NK-92 treated with Interleukin-12 subunit alpha and Interleukin-12 subunit beta, amount 100 ng/mL, for 24 hours (cell line): Measurements from ENCODE around the gene POLK.
"Not testable (repeated sequence)": the region's sequence is repeated elsewhere in the genome, so short reads cannot be mapped to it uniquely, and the experiment has no call there.

ENCODE experiments used
- DNase-seq: peaks from one replicate; lab custom pipeline; 2025; lab: John Stamatoyannopoulos, UW

The POLK gene

DNA sequence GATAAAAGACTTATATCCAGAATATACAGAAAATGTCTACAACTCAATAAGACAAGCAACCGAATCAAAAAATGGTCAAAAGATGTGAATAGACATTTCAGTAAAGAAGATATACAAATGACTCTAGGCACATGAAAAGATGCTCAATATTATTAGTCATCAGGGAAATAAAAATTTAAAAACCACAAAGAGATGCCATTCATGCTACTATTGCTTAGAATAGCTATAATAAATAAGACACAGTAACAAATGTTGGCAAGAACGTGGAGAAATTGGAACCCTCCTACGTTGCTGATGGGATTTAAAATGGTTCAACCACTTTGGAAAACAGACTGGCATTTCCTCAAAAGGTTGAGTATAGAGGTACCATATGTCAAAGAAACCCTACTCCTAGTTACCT, 39.8 kb downstream of the POLK start:
- DNase-seq: no peak

DNA sequence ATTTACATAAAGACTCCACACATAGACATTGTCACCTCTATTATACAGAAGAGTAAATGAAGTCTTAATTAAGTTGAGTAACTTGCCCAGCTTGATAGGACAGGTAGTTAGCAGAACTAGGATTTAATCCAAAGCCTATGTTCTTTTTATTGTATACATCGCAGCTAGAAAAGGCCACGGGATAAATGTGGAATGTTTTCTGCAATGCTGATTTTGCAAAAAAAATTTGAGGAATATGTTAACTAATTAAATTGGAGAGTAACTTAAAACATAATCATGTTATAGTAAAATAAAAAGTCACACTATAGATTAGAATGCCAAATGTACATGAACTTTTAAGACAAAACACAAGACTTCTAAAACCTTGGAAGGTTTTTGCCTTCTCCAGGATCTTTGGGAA, 41.1 kb downstream of the POLK start:
- DNase-seq: no peak

DNA sequence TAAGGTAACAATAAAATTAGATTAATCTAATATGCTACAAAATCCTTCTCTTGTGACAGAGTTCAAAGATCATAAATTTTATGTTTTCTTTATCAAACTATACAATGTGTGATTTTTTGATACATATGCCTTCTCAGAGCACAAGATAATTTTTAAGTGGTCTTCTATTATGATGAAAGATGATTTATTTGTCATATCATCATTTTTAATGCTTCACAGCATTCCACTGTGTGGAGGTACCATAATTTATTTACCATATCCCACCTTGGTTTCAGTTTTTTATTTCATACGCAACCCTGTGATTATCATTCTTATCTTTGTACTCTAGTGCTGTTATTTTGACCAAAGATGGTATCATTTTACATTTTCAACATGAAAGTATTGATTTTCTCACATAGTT, 41.7 kb downstream of the POLK start:
- DNase-seq: no peak

DNA sequence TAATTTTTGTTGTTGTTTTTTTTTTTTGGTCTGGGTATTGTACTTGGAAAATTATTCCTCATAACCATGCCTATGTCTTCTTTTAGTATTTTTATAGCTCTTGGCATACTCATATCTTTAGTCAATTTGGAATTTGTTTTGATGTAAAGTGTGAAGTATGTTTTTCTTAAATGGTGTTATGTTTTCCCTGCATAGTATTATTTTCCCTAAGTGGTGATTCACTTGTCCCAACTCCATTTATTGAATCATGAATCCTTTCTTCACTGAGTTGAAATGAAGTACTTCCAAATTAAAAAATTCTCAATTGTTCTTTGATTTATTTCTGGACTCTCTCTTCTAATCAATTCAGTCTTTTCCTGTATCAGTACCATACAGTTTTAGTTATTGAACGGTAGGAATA, 46.5 kb downstream of the POLK start:
- DNase-seq: no peak

DNA sequence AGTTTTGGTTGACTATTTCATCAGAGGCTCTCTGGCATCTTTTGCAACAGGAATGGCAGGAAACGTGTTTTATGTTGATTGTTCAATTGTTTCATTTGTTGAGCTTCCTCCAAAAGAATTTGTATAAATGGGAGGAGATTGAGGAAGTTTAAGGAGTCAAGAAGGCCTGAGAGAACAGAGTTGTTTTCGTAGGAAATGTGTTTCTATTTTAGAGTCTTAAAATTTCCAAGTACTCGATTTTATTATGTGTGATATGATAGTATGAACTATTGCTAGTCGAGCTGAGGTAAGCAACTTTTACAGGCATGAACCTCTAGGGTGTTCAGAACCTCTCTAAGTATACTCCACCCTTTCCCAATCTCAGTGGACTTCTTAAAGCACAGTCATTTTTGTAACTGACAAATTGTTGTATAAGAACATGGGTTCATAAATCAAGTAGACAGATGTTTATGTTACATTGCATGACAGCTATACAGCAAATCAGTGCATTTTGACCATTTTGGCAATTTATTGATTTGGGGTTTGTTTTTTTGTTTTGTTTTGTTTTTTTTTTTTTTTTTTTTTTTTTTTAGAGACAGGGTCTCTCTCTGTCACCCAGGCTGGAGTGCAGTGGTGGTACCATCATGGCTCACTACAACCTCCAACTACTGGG, 47.4 kb downstream of the POLK start:
- no peak for DNase-seq

DNA sequence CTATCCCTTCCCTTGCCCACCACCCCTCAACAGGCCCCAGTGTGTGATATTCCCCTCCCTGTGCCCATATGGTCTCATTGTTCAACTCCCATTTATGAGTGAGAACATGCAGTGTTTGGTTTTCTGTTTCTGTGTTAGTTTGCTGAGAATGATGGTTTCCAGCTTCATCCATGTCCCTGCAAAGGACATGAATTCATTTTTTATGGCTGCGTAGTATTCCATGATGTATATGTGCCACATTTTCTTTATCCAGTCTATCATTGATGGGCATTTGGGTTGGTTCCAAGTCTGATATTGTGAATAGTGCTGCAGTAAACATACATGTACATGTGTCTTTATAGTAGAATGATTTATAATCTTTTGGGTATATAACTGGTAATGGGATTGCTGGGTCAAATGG, 49.0 kb downstream of the POLK start:
- DNase-seq: not testable (repeated sequence)

DNA sequence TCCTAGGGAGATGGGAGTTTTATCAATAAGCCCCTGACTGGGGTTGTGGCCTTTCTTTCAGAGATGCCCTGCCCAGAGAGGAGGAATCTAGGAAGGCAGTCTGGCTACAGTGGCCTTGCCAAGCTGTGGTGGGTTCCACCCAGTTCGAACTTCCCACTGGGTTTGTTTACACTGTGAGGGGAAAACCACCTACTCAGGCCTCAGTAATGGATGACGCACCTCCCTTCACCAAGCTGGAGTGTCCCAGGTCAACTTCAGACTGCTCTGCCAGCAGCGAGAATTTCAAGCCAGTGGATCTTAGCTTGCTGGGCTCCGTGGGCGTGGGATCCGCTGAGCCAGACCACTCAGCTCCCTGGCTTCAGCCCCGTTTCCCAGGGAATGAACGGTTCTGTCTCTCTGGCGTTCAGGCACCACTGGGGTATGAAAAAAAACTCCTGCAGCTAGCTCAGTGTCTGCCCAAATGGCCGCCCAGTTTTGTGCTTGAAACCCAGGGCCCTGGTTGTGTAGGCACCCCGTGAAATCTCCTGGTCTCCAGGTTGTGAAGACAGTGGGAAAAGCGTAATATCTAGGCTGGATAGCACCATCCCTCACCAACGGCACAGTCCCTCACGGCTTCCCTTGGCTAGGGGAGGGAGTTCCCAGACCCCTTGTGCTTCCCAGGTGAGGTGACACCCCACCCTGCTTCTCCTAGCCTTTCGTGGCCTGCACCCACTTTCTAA, 54.5 kb downstream of the POLK start:
- not testable (repeated sequence) for DNase-seq

DNA sequence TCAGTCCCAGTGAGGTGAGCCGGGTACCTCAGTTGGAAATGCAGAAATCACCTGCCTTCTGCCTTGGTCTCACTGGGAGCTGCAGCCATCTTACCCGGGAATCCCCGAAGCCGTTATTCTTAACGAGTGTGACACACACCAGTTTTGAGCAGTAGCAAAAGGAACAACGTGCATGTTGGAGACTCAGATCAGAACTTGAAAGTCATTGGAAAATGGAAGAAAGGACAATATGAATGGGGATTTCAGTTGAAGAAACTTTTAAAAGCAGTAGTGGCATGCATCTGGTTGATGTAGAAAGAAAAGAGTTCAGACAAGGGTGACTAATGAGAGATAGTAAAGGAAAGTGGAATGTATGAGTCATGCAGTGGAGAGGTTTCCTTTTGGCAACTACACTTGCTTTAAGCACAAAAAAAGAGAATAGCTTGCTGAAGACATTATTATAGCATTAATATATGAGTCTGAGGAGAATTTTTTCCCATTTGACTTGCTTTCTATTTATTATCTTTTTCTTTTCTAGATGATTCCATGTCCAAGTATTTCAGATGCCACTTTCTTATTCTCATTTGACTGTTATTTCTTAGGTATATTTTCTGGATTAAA, 55.1 kb downstream of the POLK start:
- DNase-seq: peak; percentile 15

DNA sequence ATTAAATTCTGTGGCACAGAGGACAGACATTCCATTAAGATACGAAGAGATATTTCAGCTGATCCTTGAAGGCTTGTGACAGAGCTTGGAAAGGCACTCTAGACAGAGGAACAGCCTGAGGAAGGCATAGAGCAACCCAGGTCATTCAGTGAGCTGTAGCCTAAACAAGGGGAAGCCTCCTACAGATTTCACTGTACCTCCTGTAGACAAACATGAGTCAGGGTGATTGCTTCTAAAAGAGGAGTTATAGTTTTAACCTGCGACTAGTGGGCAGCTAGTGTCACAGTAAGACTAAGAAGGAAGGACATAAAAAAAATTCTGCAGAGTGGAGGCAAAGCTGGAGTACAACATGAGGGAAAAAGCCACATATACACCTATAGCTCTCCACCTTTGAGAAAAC, 56.0 kb downstream of the POLK start:
- no peak for DNase-seq

DNA sequence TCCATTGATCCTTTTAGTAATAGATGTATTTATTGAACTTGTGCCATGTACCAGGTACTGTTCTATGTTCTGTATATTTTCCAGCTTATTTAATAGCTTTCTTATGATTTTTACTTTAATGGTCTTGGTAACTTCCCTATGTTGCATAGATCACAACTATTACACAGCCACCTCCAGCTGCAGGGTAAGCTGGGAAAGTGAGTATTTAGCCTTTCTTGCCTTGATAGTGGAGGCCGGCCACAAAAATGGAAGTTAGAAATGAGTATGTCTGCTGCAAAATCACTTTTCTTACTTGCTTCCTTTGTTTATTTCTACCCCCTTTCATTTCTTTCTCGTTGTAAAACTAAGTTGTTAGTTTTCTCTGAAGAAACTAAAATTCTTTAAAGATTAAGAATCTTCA, 56.5 kb downstream of the POLK start:
- DNase-seq: no peak

DNA sequence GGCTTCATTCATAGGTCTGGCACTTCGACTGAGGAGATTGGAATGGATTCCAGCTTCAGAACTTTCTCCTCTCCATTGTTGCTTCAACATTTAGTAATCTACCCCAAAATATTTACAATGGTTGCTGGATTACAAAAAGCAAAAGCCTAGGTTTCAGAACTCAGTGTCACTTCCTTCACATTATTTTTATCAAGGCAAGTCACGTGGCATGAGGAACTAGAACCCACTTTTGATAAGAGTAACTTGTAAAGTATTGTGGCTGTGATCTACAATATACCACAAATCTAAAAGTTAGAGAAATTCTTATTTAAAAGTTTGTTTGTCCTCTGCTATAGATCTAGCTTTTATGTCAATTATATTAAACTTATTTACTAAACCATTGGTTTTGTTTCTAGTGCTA, 59.9 kb downstream of the POLK start:
- no peak for DNase-seq

DNA sequence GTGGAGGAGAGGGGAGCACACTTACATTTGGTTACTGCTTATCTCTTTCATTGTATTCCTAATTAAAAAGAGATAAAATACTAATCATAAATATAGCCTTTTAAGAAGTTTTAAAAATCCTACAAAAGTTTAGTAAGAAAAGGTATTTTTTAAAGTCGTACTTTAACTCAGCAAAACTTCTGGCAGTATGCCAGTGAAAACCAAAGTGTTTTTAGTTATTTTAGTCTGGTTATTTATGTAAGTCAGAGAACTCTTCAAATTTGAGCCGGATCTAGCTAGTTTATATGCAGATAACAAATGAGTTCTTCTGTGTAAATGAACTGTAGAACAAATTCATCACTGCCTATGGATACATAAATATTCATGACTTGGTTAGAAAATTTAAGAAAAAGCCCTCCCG, 63.1 kb downstream of the POLK start:
- no peak for DNase-seq

DNA sequence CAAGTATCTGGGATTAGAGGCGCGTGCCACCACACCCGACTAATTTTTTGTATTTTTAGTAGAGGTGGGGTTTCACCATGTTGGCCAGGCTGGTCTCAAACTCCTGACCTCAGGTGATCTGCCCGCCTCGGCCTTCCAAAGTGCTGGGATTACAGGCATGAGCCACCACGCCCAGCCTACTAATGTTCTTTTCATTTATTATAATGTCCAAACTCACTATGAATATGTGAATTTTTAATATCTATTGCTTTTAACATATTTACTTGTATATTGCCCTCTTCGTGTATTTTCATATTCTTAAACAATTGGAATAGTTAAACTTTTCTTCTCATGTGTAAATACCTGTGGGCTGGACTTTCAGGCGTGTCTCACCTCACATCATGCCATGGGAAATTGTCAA, 66.6 kb downstream of the POLK start:
- DNase-seq: not testable (repeated sequence)

DNA sequence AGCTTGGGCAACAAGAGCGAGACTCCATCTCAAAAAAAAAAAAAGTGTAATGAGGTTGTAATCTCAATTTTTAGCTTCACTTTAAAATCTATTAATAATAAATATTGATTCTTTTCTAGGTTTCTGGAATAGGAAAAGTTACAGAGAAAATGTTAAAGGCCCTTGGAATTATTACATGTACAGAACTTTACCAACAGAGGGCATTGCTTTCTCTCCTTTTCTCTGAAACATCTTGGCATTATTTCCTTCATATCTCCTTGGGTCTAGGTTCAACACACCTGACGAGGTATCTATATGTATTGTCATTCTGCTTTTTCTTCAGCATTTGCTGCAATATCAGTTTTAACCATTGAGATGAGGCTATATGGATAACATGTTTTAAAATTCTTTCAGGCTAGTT, 73.0 kb downstream of the POLK start:
- DNase-seq: no peak

DNA sequence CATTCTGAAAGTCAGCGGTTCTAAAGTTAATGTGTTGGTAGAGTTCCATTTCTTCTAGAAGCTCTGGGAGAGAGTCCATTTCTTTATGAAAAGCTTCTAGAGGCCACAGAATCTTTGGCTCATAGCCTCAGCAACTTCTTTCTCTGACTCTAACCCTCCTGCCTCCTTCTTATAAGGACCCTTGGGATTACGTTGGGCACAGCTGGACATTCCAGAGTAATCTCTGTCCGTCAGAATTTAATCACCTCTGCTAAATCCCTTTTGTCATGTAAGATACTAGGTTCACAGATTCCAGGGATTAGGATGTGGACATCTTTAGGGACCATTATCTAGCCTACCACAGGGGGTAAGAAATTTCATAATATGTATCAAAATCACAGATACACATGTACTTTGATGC, 77.0 kb downstream of the POLK start:
- no peak for DNase-seq

DNA sequence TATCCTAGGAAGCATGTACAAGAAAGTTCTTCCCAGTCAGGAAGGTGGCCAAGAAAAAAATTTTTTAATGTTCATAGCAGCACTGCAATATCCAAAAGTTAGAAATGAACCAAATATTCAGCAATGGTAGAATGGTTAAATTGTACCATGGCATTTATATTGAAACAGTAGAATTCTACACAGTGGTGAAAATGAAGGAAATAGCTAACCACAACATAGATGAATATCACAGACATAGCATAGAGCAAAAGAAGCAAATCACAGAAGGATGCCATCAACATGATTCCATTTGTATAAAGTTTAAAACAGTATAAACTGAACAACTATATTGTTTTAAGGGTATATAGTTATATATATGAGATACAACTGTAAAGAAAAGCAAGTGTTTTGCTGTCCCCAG, 88.8 kb downstream of the POLK start:
- no peak for DNase-seq

DNA sequence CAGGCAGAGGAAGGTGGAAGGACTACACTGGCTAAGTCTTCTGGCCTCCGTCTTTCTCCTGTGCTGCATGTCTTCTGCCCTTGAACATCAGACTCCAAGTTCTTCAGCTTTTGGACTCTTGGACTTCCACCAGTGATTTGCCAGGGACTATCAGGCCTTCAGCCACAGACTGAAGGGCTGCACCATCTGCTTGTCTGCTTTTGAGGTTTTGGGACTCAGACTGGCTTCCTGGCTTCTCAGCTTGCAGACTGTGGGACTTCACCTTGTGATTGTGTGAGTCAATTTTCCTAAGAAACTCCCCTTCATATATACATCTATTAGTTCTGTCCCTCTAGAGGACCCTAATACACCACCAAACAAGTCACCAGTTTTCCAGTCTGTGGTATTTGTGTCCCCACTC, 89.9 kb downstream of the POLK start:
- no peak for DNase-seq

DNA sequence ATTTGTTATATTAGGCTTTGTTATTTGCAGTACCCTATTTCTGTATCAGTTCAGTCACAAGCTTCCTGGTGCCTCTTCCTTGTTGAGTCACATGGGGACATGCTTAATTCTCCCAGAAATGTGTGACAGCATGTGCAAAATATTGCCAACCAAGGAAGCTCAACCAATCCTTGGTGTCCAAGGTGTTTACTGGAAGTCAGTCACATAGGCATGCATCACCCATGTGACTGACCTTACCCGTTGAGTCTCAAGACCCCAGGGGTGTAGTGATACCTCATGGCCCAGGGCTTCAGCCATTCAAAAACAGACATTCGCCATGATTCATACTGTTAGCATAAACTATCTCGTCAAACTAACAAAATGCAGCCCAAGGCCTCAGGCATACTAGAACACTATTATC, 90.3 kb downstream of the POLK start:
- DNase-seq: no peak

DNA sequence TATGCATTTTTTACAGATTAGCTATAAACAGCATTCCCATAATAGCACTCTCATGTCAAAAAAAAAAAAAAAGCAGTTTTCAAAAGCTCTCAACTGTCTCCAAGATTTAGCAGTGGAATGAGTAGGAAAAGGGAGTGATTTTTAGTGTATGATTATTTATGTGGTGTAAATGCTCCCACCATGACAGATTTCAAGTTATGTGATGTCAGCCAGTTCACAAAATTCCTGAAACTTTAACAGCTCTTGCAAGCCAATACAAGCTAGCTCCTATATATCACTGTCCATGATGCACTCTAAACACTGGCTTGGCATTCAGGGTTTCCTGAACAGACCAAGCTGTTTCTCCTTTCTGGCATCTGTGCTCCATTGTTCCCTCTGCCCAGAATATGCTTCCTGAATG, 91.7 kb downstream of the POLK start:
- no peak for DNase-seq

DNA sequence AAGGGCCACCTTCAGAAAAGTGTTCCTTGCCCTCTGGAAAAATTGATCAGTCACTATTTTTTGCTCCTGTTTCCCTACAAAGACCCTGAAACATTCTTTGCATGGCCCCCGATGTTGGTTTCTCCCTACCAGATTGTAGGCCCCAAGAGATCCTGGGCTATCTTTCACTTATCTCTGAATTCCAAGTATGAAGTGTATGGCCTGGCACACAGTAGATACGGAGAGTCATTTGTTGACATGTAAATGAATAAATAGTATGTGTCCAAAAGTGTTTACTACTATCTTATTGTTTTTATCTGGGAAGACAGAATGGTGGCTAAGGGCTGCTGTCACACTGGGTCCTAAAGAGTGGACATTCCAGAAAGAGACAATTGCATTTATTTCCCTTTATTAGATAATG, 92.1 kb downstream of the POLK start:
- no peak for DNase-seq

DNA sequence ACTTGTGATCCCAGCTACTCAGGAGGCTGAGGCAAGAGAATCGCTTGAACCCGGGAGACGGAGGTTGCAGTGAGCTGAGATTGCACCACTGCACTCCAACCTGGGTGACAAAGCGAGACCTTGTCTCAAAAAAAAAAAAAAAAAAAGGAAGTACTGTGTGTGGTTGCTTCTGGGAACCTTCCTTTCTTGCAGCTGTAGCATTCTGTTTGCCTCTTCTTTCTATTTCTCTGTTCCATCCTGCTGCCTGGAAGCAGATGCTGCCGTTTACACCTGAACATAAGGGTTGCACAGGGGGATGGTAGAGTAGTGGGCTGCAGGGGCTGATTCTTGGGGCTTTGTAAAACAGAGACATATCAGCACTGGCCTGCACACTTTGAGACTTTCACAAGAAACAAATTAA, 95.7 kb downstream of the POLK start:
- not testable (repeated sequence) for DNase-seq

DNA sequence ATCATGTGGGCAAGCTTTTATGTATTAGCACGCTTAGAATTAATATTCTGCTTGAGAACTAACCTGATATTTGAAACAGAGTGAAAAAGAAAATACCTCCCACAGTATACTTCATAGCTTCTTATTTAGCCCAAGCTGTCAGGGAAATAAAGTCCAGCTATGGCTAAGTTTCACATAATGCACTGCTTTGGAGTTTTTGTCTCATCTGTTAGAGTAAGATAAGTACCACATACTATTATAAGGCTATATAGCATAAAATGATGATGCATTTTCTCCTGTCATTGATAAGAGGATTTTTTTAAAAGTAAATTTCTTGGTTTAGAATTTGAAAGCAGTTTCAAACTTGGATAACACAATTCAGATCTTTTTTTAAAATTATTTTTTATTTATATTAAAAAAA, 97.2 kb downstream of the POLK start:
- no peak for DNase-seq

DNA sequence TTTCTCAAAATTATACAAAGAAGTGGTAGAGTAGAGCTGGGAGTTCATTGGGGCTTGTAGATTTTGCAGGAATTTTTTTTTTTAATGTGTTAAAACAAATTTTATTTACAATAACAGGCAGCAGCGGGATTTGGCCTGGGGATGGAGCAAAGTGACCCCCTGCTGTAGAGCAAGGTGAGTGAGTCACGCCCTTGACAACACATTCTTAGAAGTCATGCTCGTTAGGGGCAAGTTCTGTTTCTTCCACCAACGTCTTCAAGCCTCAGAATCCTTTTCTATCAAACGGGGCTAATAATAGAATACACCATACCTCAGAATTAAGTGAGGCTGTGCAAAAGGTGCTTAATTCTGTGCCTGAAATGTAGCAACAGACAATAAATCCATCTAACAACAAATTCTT, 98.5 kb downstream of the POLK start:
- no peak for DNase-seq

DNA sequence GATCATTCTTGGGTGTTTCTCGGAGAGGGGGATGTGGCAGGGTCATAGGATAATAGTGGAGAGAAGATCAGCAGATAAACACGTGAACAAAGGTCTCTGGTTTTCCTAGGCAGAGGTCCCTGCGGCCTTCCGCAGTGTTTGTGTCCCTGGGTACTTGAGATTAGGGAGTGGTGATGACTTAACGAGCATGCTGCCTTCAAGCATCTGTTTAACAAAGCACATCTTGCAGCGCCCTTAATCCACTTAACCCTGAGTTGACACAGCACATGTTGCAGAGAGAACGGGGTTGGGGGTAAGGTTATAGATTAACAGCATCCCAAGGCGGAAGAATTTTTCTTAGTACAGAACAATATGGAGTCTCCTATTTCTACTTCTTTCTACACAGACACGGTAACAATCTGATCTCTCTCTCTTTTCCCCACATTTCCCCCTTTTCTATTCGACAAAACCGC, 99.2 kb downstream of the POLK start:
- DNase-seq: not testable (repeated sequence)
